ENCODE results near the gene MAMLD1. TPM values are rescaled to one million over a fixed set of nuclear protein-coding genes. Genes with fewer than 3 reads are reported as not detected.

The MAMLD1 gene
- total RNA-seq, 1 donor from 2014 or later = 0.25 TPM

- no peaks in the 10 kb centered on the region for H3K27me3 Mint-ChIP-seq (ENCODE audit: unreplicated experiment)
- no peak for TF ChIP-seq CTCF (IDR thresholded peaks at IDR 0.05; ENCODE audit: partially characterized antibody, unreplicated experiment)
- H3K27ac Mint-ChIP-seq (ENCODE audit: unreplicated experiment) = no peak overlapping the region
- DNase-seq = no peak
- no peaks in the 10 kb centered on the region for H3K9me3 Mint-ChIP-seq (ENCODE audit: unreplicated experiment)
- H3K36me3 Mint-ChIP-seq (ENCODE audit: unreplicated experiment) = no peaks in the 10 kb centered on the region
- H3K4me1 Mint-ChIP-seq (ENCODE audit: low read depth, unreplicated experiment) = peaks cover 6% of the 10 kb centered on the region
- no peak overlapping the region for H3K4me3 Mint-ChIP-seq (ENCODE audit: unreplicated experiment)
These were observed 144.2 kb downstream of the MAMLD1 start for GRCh38 chrX:150507251-150507856.

- peaks cover 6% of the 10 kb centered on the region for H3K4me1 Mint-ChIP-seq (ENCODE audit: low read depth, unreplicated experiment)
- H3K9me3 Mint-ChIP-seq (ENCODE audit: unreplicated experiment) = no peaks in the 10 kb centered on the region
- DNase-seq = no peak
- TF ChIP-seq CTCF (IDR thresholded peaks at IDR 0.05; ENCODE audit: partially characterized antibody, unreplicated experiment) = no peak
- H3K27ac Mint-ChIP-seq (ENCODE audit: unreplicated experiment) = no peak overlapping the region
- H3K27me3 Mint-ChIP-seq (ENCODE audit: unreplicated experiment) = no peaks in the 10 kb centered on the region
- H3K36me3 Mint-ChIP-seq (ENCODE audit: unreplicated experiment) = no peaks in the 10 kb centered on the region
- H3K4me3 Mint-ChIP-seq (ENCODE audit: unreplicated experiment) = no peak overlapping the region
These were observed 144.9 kb downstream of the MAMLD1 start for GRCh38 chrX:150508018-150508417.

- Mint-ChIP-seq H3K27me3 (ENCODE audit: unreplicated experiment) (no peaks in the 10 kb centered on the region), H3K36me3 (ENCODE audit: unreplicated experiment) (no peaks in the 10 kb centered on the region), H3K27ac (ENCODE audit: unreplicated experiment) (no peak overlapping the region), H3K9me3 (ENCODE audit: unreplicated experiment) (no peaks in the 10 kb centered on the region), H3K4me3 (ENCODE audit: unreplicated experiment) (no peak overlapping the region), H3K4me1 (ENCODE audit: low read depth, unreplicated experiment) (peaks cover 6% of the 10 kb centered on the region)
- no peak for TF ChIP-seq CTCF (IDR thresholded peaks at IDR 0.05; ENCODE audit: partially characterized antibody, unreplicated experiment)
- no peak for DNase-seq
These were observed 145.6 kb downstream of the MAMLD1 start for GRCh38 chrX:150508451-150509367.

- no peak for DNase-seq
- no peaks in the 10 kb centered on the region for H3K9me3 Mint-ChIP-seq (ENCODE audit: unreplicated experiment)
- H3K4me1 Mint-ChIP-seq (ENCODE audit: low read depth, unreplicated experiment) = peaks cover 3% of the 10 kb centered on the region
- no peaks in the 10 kb centered on the region for H3K36me3 Mint-ChIP-seq (ENCODE audit: unreplicated experiment)
- H3K4me3 Mint-ChIP-seq (ENCODE audit: unreplicated experiment) = no peak overlapping the region
- H3K27me3 Mint-ChIP-seq (ENCODE audit: unreplicated experiment) = no peaks in the 10 kb centered on the region
- H3K27ac Mint-ChIP-seq (ENCODE audit: unreplicated experiment) = no peak overlapping the region
- no peak for TF ChIP-seq CTCF (IDR thresholded peaks at IDR 0.05; ENCODE audit: partially characterized antibody, unreplicated experiment)
These were observed 146.6 kb downstream of the MAMLD1 start for GRCh38 chrX:150509703-150510102.

- Mint-ChIP-seq H3K27me3 (ENCODE audit: unreplicated experiment) (no peaks in the 10 kb centered on the region), H3K9me3 (ENCODE audit: unreplicated experiment) (no peaks in the 10 kb centered on the region), H3K27ac (ENCODE audit: unreplicated experiment) (no peak overlapping the region), H3K4me3 (ENCODE audit: unreplicated experiment) (no peak overlapping the region), H3K4me1 (ENCODE audit: low read depth, unreplicated experiment) (no peaks in the 10 kb centered on the region), H3K36me3 (ENCODE audit: unreplicated experiment) (no peaks in the 10 kb centered on the region)
- TF ChIP-seq CTCF (IDR thresholded peaks at IDR 0.05; ENCODE audit: partially characterized antibody, unreplicated experiment) = no peak
- no peak for DNase-seq
These were observed 149.4 kb downstream of the MAMLD1 start for GRCh38 chrX:150512461-150512901.
